GM21723 (cell line): ENCODE results near the gene E2F3.

Experiments
- ATAC-seq: cut with Tn5 transposase; IDR thresholded peaks from one replicate; pipeline ENCODE4 v1.9.1; 2021; ENCODE audit warnings: mild to moderate bottlenecking, moderate library complexity; ENCODE audit not compliant: unreplicated experiment

E2F3 gene

GRCh38 chr6:20433321-20433720 lies 31.6 kb downstream of the E2F3 start:
- no peak for ATAC-seq

- no peak for ATAC-seq
These were observed 32.2 kb downstream of the E2F3 start for GRCh38 chr6:20433929-20434328.

DNA sequence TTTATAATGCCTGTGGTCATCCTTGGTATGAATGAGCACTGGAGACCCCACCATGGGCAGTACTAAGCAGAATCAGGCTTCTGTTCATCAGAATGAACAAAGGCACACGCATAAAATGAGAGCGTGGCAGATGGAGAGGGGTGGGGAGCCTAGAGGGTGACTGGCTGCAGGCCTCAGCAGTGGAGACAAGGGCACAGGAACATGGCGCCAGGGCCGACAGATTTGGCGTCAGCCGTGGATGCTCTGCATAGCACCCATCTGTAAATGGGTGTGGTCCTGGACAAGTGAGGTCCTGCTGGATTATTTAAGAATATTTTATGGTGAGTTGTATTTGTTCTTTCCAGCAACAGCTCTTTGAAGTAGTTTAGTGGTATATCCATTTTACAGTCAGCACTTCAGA lies 33.1 kb downstream of the E2F3 start:
- ATAC-seq = no peak

DNA sequence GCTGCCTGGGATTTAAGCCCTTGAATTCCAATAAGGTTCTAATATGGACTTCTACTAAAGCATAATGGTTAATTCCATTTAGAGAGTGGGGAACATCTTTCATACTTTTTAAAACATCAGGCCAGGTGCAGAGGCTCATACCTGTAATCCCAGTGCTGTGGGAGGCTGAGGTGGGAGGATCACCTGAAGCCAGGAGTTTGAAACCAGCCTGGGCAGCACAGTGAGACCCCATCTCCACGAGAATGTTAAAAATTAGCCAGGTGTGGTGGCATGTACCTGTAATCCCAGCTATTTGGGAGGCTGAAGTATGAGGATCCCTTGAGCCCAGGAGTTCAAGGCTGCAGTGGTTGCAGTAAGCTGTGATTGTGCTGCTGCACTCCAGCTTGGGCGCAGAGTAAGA lies 35.0 kb downstream of the E2F3 start:
- ATAC-seq = no peak

DNA sequence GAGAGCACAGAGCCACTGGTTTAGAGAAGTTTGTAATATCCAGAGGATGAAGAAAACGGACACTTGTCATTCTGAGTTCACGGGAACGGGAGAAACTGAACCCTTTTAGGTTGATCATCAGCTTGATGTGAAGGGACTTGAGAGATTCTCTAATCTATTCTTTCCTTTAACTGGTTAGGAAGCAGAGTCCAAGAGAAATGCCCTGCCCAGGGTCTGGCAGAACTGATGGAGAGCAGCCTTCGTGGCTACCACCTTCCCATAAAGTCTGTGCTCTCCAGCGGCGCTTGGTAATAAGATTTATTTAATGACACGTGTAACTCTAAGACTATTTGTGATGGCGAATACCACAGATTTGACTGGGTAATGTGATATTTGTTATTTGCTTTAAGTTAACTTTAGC lies 36.0 kb downstream of the E2F3 start:
- ATAC-seq = no peak

DNA sequence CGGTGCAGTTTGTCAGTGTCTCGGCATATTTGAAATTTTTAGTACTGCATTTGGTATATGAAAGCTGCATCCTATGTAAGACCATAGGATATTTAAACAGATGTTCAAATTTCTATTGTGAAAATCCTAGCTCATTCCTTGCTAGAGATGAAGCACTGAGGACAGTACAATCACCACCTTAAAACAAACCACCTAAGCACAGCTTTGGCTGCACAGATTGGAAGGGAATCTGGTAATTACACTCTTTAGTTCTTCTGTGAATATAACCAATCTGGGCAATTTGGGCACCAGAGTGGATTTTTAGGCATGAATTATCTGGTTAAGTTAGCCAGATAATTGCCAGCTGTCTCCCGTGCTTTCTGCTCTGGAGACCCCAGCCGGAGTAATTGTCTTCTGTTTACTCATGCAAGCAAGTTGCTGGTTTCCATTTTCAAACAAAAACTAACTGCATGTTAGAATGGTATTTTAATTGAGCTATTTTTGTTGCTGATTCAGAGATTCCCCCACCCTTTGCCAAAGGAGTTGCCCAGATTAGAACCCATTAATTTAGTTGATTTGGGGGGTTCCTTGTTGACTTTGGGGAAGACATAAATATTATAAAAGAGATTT lies 36.9 kb downstream of the E2F3 start:
- ATAC-seq = no peak

- no peak for ATAC-seq
These were observed 37.9 kb downstream of the E2F3 start for GRCh38 chr6:20439558-20439957.

- ATAC-seq = no peak
These were observed 38.6 kb downstream of the E2F3 start for GRCh38 chr6:20440296-20440695.

- ATAC-seq = no peak
These were observed 39.6 kb downstream of the E2F3 start for GRCh38 chr6:20441236-20441635.

- ATAC-seq = no peak
These were observed 40.2 kb downstream of the E2F3 start for GRCh38 chr6:20441921-20442320.

DNA sequence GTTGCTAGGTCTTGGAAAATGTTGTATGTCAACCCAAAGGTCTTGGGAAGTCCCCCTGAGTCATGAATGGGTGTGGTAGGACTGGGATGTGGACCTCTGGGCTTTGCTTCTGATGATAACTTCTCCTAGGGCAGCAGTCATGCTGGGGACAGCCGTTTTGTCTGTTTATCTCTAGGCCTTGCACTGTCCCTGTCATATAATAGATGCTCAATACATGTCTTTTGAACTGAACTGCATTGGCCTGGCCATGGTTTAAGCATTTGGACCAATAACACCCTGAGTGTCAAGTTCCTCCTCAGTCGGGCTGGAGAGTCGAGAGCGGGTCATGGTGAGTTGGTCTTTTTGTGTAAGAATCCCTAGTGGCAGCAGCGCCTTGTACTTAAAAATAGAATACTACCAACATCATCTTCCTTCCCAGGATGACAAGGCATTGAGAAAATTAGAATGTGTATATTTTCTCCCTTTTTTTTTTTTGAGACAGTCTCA lies 43.1 kb downstream of the E2F3 start:
- no peak for ATAC-seq

- no peak for ATAC-seq
These were observed 45.5 kb downstream of the E2F3 start for GRCh38 chr6:20447157-20447556.

DNA sequence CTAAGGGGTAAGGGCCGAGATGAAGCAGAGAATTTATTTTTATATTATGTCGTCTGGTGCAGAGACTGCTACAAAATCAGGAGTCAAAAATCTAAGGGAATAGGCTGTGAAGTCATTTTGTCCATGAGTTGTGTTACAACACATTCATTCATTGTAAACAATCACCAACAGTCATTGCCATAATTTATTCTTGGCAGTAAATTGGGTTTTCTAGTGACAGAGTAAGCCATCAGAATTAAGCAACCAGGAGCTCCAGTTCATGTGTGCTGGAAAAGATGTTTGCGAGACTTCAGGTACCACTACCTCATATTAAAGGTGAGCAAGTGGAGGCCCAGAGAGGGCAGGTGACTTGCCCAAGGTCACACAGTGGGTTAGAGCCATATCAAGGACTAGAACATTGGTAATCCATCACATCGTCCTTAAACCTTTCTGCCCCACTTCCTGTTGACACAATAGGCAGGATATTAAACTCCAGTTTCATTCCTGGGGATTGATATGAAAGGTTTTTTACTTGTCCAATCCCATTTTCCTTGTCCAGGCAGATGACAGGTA lies 46.0 kb downstream of the E2F3 start:
- no peak for ATAC-seq

- no peak for ATAC-seq
These were observed 47.1 kb downstream of the E2F3 start for GRCh38 chr6:20448828-20449227.

GRCh38 chr6:20454204-20454824 lies 52.6 kb downstream of the E2F3 start:
- ATAC-seq = no peak

DNA sequence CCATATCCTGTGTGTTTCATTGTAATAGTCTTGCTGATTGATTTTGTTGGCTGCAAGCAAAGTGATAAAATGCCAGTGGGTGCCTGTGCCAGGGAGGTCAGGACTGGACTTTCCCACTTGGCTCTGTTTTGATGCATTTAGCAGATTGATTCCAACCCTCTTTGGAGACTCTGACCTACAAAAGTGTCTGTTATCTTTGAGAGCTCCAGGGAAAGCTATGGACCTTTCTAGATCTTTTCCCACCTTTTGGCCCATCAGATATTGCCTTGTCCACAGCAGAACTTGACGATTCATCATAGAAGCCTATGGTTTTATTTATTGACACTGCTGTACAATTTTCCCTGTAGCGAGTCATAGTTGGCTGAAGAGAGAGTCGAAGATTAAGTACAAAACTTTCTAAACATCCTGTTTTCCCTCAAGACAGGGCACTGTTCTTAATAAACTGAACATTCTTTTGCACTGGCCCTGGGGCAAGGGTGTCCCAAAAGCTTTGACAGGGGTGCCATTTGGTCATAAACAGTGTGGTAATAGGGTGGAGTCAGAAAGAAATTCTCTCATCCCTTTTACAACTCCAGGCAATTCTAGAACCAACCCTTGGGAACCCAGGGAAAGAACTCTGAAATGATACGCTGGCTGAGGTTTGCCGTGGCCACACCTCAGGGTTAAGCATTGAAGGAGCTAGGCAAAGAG lies 53.7 kb downstream of the E2F3 start:
- no peak for ATAC-seq

DNA sequence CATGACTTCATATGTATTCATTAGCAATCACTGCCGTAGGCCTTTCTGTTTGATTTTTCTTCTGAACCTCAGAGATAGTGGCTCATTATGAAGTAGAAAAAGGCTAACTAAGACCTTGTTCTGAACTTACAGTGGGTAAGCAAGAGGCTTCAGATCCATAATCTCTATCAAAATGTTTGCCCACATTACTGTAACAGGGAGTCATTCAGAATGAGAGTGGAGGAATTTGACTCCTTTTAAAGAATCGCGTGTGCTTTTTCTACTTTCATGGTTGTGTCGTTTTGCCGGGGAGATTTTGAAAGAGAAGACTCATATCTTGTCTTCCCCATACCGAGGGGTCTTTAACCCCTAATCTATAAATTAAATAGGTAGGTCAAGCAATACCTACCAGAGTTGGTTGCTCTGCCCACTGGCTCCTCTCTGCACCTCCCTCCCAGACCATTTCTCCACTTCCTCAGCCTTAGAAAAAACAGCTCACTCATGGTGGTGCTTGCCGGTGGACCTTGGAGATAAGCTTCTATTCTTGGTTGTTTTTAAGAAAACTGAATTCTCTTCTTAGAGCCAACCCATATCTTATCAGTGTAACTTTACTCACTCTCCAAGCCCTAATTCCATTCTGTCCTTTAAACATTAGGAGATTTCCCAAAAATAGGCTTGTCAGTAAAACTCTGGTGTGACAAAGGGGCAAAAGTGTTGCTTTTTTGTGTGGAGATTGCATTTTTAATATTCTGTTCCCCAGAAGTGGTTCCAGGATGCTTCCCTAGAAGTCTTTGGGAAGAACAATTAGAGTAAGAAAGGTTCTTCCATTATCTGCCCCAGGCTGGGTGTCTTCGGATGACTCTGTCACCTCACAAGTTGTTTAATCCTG lies 56.6 kb downstream of the E2F3 start:
- ATAC-seq = no peak

- no peak for ATAC-seq
These were observed 58.0 kb downstream of the E2F3 start for GRCh38 chr6:20459682-20460081.

DNA sequence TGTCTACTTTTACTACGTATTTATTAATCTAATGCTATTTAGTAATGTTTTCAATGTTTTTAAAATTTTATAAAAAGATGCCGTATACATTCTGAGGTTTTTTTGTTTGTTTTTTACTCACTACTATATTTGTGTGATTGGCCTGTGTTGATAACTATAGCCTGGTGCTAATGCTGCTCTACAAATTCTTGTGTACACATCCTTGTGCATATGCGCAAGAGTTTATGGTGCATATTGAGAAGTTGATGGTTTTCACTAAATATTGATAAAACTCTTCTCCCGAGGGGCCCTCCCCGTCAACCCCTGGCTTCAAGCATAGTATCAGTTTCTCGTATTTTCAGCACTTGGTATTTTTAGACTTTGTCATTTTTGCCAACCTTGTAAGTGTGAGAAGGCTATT lies 59.9 kb downstream of the E2F3 start:
- no peak for ATAC-seq

DNA sequence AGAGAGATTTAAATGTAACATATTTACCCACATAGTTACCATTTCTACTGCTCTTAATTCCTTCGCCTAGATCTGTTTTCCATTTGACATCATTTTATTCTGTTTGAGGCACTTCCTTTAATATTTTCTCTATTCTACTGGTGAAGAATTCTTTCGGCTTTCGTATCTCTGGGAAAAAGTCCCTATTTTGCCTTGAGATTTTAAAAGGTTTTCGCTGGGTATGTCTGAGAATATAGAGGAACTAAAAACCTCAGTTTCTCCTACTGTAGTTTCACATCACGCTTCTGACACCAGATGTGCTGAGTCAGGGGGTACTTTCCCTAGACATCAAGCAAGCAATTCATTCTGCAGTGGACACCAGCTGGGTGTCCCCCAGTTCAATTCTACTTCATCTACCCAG lies 61.7 kb downstream of the E2F3 start:
- no peak for ATAC-seq

- no peak for ATAC-seq
These were observed 62.4 kb downstream of the E2F3 start for GRCh38 chr6:20464041-20464440.
